HEK293 (cell line): Measurements from ENCODE around the gene TMEM234.

Source experiments
- CTCF ChIA-PET: fragments of 350-600 bp; formaldehyde crosslinking; extraction: SDS; loops from one replicate; lab custom pipeline; 2021; ENCODE audit warnings: antibody characterized with exemption; lab: Yijun Ruan, JAX
- POLR2A ChIA-PET: fragments of 300-600 bp; formaldehyde crosslinking; extraction: SDS; loops from one replicate; lab custom pipeline; 2020; ENCODE audit warnings: antibody characterized with exemption, inconsistent platforms; lab: Yijun Ruan, JAX
- H3K27ac ChIP-seq: fragments of 200-500 bp; sonication (Bioruptor generic); 2 replicates; pipeline ENCODE4 v1.5.1; 2014; ENCODE audit warnings: low read depth, low read length, control low read depth, inconsistent platforms; ENCODE audit errors: extremely low read depth
- H3K36me3 ChIP-seq, 2 experiments: fragments of 200-500 bp in 1 of 2; sonication (Bioruptor generic) in 1 of 2; 1 replicate in 1 of 2; 2 replicates in 1 of 2; pipeline ENCODE4 v1.5.1; 2014 to 2017; ENCODE audit warnings: inconsistent platforms in 2 of 2, low read length in 2 of 2; ENCODE audit not compliant: control insufficient read depth in 2 of 2, insufficient read depth in 1 of 2
- H3K4me1 ChIP-seq: fragments of 200-500 bp; sonication (Bioruptor generic); 2 replicates; pipeline ENCODE4 v1.5.1; 2014; ENCODE audit warnings: mild to moderate bottlenecking, low read length, inconsistent platforms; ENCODE audit not compliant: control insufficient read depth, insufficient read depth
- H3K4me3 ChIP-seq: 2 replicates; pipeline ENCODE4 v1.5.1; 2011; ENCODE audit warnings: low read depth, mild to moderate bottlenecking, control low read depth, low read length, moderate library complexity
- H3K9me3 ChIP-seq: fragments of 200-500 bp; sonication (Bioruptor generic); 2 replicates; pipeline ENCODE4 v1.5.1; 2014; ENCODE audit warnings: low read depth, low read length, inconsistent platforms; ENCODE audit not compliant: control insufficient read depth, insufficient read depth
- GLI2 ChIP-seq: fragments of 450-650 bp; formaldehyde crosslinking; IDR thresholded peaks from 2 replicates; pipeline ENCODE4; 2017; ENCODE audit warnings: missing biosample characterization, missing genetic modification characterization, low read depth, borderline replicate concordance
- PBX3 ChIP-seq: sonication (generic); formaldehyde crosslinking; IDR thresholded peaks from 2 replicates; pipeline ENCODE4 v1.8.1; 2022; ENCODE audit warnings: mild to moderate bottlenecking, moderate library complexity, missing genetic modification reagents
- PRDM1 ChIP-seq: fragments of 450-650 bp; formaldehyde crosslinking; IDR thresholded peaks from 2 replicates; pipeline ENCODE4; 2016; ENCODE audit warnings: missing biosample characterization, missing genetic modification characterization
- PRDM10 ChIP-seq: fragments of 450-650 bp; formaldehyde crosslinking; IDR thresholded peaks from 2 replicates; pipeline ENCODE4 v1.5.1; 2016; ENCODE audit warnings: missing biosample characterization, missing genetic modification characterization
- SALL2 ChIP-seq: fragments of 450-650 bp; formaldehyde crosslinking; IDR thresholded peaks from 2 replicates; pipeline ENCODE4 v1.5.0; 2017; ENCODE audit warnings: missing biosample characterization, mild to moderate bottlenecking, missing genetic modification characterization, borderline replicate concordance
- ZNF133 ChIP-seq: fragments of 450-650 bp; formaldehyde crosslinking; IDR thresholded peaks from 2 replicates; pipeline ENCODE4 v1.5.1; 2016; ENCODE audit warnings: missing biosample characterization, missing genetic modification characterization
- ZNF174 ChIP-seq: fragments of 450-650 bp; formaldehyde crosslinking; IDR thresholded peaks from 2 replicates; pipeline ENCODE4 v1.5.0; 2017; ENCODE audit warnings: missing biosample characterization, mild to moderate bottlenecking, missing genetic modification characterization
- ZNF302 ChIP-seq: fragments of 450-650 bp; formaldehyde crosslinking; IDR thresholded peaks from 2 replicates; pipeline ENCODE4 v1.5.1; 2016; ENCODE audit warnings: missing biosample characterization, missing genetic modification characterization, low read depth
- ZNF529 ChIP-seq: fragments of 450-650 bp; formaldehyde crosslinking; IDR thresholded peaks from 2 replicates; pipeline ENCODE4 v1.5.1; 2017; ENCODE audit warnings: missing genetic modification characterization, missing biosample characterization; ENCODE audit not compliant: insufficient replicate concordance
- ZNF704 ChIP-seq: fragments of 450-650 bp; formaldehyde crosslinking; IDR thresholded peaks from 2 replicates; pipeline ENCODE4 v1.5.1; 2016; ENCODE audit warnings: missing biosample characterization, missing genetic modification characterization
- ZSCAN16 ChIP-seq: fragments of 450-650 bp; formaldehyde crosslinking; IDR thresholded peaks from 2 replicates; pipeline ENCODE4 v1.5.1; 2016; ENCODE audit warnings: missing biosample characterization, missing genetic modification characterization

TMEM234 gene

GRCh38 chr1:32178380-32179192, 43.6 kb downstream of the TMEM234 start:
- H3K27ac ChIP-seq, result peak overlapping the region; percentile 76
- CTCF ChIA-PET, result interaction anchor here (0.7 to 1.6 kb wide), 5 partner anchors 14 to 186 kb away, joined by 3 to 5 read pairs (median 4); partner anchors contain the start of gene TMEM39B
- TF ChIP-seq PRDM1 (tag by site-specific recombination) (peak; percentile 73), PBX3 (CRISPR knock-in tag) (no peak), GLI2 (tag by site-specific recombination) (no peak), SALL2 (tag by site-specific recombination) (no peak), ZSCAN16 (tag by site-specific recombination) (peak; percentile 87)
- no peak overlapping the region for H3K4me3 ChIP-seq
- no peaks in the 10 kb centered on the region for H3K9me3 ChIP-seq
- peaks cover 8 to 44% of the 10 kb centered on the region in 2 experiments for H3K36me3 ChIP-seq
- POLR2A ChIA-PET, result interaction anchor here (0.6 to 2.7 kb wide), 22 partner anchors 9 to 216 kb away, joined by 3 to 26 read pairs (median 6); partner anchors contain the start of genes BSDC1, CCDC28B, HDAC1 and IQCC
- H3K4me1 ChIP-seq, result peaks cover 6% of the 10 kb centered on the region; the same call in 1 of the 2 replicates

GRCh38 chr1:32172621-32173245, 49.4 kb downstream of the TMEM234 start:
- Histone ChIP-seq H3K4me1 (no peaks in the 10 kb centered on the region), H3K9me3 (no peaks in the 10 kb centered on the region), H3K27ac (no peak overlapping the region), H3K36me3 (peaks cover 25 to 72% of the 10 kb centered on the region in 2 experiments), H3K4me3 (no peak overlapping the region)
- POLR2A ChIA-PET, result interaction anchor here (0.6 to 0.7 kb wide), 2 partner anchors 455 to 1252 kb away, joined by 3 to 8 read pairs; no protein-coding TSS in a partner anchor
- CTCF ChIA-PET, result interaction anchor here (0.6 kb wide), 1 partner anchor 458 kb away, joined by 3 read pairs; no protein-coding TSS in a partner anchor
- TF ChIP-seq ZNF302 (tag by site-specific recombination) (no peak), ZNF133 (no peak), ZNF529 (no peak)

- no peak for TF ChIP-seq ZNF174 (tag by site-specific recombination)
- TF ChIP-seq PRDM10 (tag by site-specific recombination), result peak; percentile 65
- TF ChIP-seq ZNF704 (tag by site-specific recombination), result no peak
- TF ChIP-seq, all 188 proteins: peak for 1
- Histone ChIP-seq H3K36me3 (peaks cover 29 to 85% of the 10 kb centered on the region in 2 experiments), H3K4me3 (no peak overlapping the region), H3K4me1 (no peaks in the 10 kb centered on the region), H3K27ac (no peak overlapping the region), H3K9me3 (no peaks in the 10 kb centered on the region)
- ChIA-PET CTCF (no interaction called here), POLR2A (no interaction called here)
These were observed 51.2 kb downstream of the TMEM234 start for GRCh38 chr1:32170991-32171390.
